Endothelial cell of umbilical vein (primary cell): ENCODE results near the gene MAP3K15.

Experiments used
- GATA2 ChIP-seq: IDR thresholded peaks from 2 replicates; pipeline ENCODE4 v1.7.0; 2011; ENCODE audit warnings: low read depth, mild to moderate bottlenecking, moderate library complexity, mixed read lengths, low read length; ENCODE audit not compliant: insufficient read length, insufficient read depth
- POLR2AphosphoS5 ChIP-seq: IDR thresholded peaks from 2 replicates; pipeline ENCODE4 v1.6.1; 2012; ENCODE audit warnings: low read depth, mild to moderate bottlenecking, control low read depth, low read length, moderate library complexity; ENCODE audit not compliant: insufficient read depth
- TF ChIP-seq, protein P1 (sequence below), 2 donors: IDR thresholded peaks; 1 replicate in 1 of 2; 2 replicates in 1 of 2; pipeline ENCODE4 v1.5.1; 2011; ENCODE audit warnings: low read length in 2 of 2, mild to moderate bottlenecking in 2 of 2, moderate library complexity in 2 of 2, control low read depth in 1 of 2, inconsistent platforms in 1 of 2, low read depth in 1 of 2; ENCODE audit not compliant: insufficient read depth in 1 of 2; ENCODE audit errors: extremely low read depth in 1 of 2
- TF ChIP-seq, protein P2 (sequence below): IDR thresholded peaks from 2 replicates; pipeline ENCODE4 v1.6.1; 2011; ENCODE audit not compliant: insufficient read depth, insufficient read length

DNA sequence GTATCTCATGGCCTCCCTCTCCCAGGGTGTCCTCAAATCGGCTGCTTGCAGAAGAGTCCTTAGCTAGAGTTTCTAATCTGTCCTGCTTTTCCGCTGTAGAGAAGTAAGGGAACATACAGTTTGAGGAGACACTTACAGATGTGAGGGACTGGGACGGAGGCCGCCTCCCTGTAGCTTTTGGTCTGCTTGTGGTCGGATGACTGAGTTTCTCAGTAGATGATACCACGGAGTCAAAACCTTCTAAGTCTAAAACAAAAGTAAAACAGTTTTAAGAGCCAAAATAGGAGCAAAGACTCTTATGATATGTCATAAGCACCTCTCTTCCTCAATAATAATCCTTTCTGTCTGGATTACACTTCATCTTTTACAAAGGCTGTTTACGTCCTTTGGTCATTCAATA lies 34.5 kb upstream of the MAP3K15 start:
- TF ChIP-seq, protein P1, sequence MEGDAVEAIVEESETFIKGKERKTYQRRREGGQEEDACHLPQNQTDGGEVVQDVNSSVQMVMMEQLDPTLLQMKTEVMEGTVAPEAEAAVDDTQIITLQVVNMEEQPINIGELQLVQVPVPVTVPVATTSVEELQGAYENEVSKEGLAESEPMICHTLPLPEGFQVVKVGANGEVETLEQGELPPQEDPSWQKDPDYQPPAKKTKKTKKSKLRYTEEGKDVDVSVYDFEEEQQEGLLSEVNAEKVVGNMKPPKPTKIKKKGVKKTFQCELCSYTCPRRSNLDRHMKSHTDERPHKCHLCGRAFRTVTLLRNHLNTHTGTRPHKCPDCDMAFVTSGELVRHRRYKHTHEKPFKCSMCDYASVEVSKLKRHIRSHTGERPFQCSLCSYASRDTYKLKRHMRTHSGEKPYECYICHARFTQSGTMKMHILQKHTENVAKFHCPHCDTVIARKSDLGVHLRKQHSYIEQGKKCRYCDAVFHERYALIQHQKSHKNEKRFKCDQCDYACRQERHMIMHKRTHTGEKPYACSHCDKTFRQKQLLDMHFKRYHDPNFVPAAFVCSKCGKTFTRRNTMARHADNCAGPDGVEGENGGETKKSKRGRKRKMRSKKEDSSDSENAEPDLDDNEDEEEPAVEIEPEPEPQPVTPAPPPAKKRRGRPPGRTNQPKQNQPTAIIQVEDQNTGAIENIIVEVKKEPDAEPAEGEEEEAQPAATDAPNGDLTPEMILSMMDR (IDR thresholded peaks at IDR 0.05; ENCODE audit: extremely low read depth in 1 of 2, insufficient read depth in 1 of 2, low read depth in 1 of 2, low read length in 2 of 2) = no peak
- TF ChIP-seq, protein P2, sequence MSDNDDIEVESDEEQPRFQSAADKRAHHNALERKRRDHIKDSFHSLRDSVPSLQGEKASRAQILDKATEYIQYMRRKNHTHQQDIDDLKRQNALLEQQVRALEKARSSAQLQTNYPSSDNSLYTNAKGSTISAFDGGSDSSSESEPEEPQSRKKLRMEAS = no peak
- TF ChIP-seq POLR2AphosphoS5 (no peak), GATA2 (no peak)
